Stimulated activated naive B cell treated with anti-CD40 and anti-IgM and Interleukin-4, amounts not matched to agents 10 μg/mL and 1 μg/mL and 100 μg/mL, for 72 hours (primary cell): Measurements from ENCODE around the gene RHOD.

ENCODE experiments used
- ATAC-seq, 2 donors: fragments of 150-1000 bp; cut with Tn5 transposase; replicated peaks; 2 replicates each; pipeline ENCODE4 v1.10.0; 2021; ENCODE audit warnings: moderate library complexity in 1 of 2
- DNase-seq: peaks from one replicate; pipeline ENCODE4 v3.0.0; 2021
- H3K27ac Mint-ChIP-seq: one replicate; pipeline ENCODE4 v1.8.0; 2022; ENCODE audit warnings: mild to moderate bottlenecking, mixed read lengths
- H3K27me3 Mint-ChIP-seq, 2 donors: one replicate each; pipeline ENCODE4 v1.8.0; 2022; ENCODE audit warnings: mixed read lengths in 2 of 2
- H3K36me3 Mint-ChIP-seq, 2 donors: one replicate each; pipeline ENCODE4 v1.8.0; 2022; ENCODE audit warnings: mixed read lengths in 2 of 2, mild to moderate bottlenecking in 1 of 2
- H3K4me1 Mint-ChIP-seq, 2 donors: one replicate each; pipeline ENCODE4 v1.8.0; 2022; ENCODE audit warnings: mixed read lengths in 2 of 2, mild to moderate bottlenecking in 1 of 2
- H3K4me3 Mint-ChIP-seq, 2 donors: one replicate each; pipeline ENCODE4 v1.8.0; 2022; ENCODE audit warnings: mild to moderate bottlenecking in 2 of 2, mixed read lengths in 2 of 2, moderate library complexity in 1 of 2
- H3K9me3 Mint-ChIP-seq, 2 donors: one replicate each; pipeline ENCODE4 v1.8.0; 2022; ENCODE audit warnings: mixed read lengths in 2 of 2, mild to moderate bottlenecking in 1 of 2

RHOD gene

GRCh38 chr11:67098799-67099429 is 42.3 kb downstream of the RHOD start:
- no peak for ATAC-seq
- DNase-seq, result no peak
- Mint-ChIP-seq H3K4me3 (no peak overlapping the region), H3K9me3 (no peaks in the 10 kb centered on the region), H3K27ac (no peak overlapping the region), H3K4me1 (peaks cover 17 to 19% of the 10 kb centered on the region in 2 donors), H3K27me3 (peaks cover 0 to 5% of the 10 kb centered on the region in 2 donors), H3K36me3 (no peaks in the 10 kb centered on the region)

- DNase-seq, result peak; percentile 46
- H3K4me1 Mint-ChIP-seq, result peaks cover 17 to 20% of the 10 kb centered on the region in 2 donors
- H3K9me3 Mint-ChIP-seq, result no peaks in the 10 kb centered on the region
- H3K27me3 Mint-ChIP-seq, result peaks cover 0 to 6% of the 10 kb centered on the region in 2 donors
- no peaks in the 10 kb centered on the region for H3K36me3 Mint-ChIP-seq
- H3K27ac Mint-ChIP-seq, result peak overlapping the region; percentile 89
- H3K4me3 Mint-ChIP-seq, result peak overlapping the region; percentile 26 to 37
- ATAC-seq, result peak; percentile 91 to 92
These were observed 43.2 kb downstream of the RHOD start for GRCh38 chr11:67099831-67100324.

- Mint-ChIP-seq H3K9me3 (no peaks in the 10 kb centered on the region), H3K27me3 (peaks cover 0 to 15% of the 10 kb centered on the region in 2 donors), H3K27ac (no peak overlapping the region), H3K4me3 (no peak overlapping the region), H3K36me3 (no peaks in the 10 kb centered on the region), H3K4me1 (peaks cover 17 to 20% of the 10 kb centered on the region in 2 donors)
- ATAC-seq (no peak), DNase-seq (no peak)
These were observed 46.0 kb downstream of the RHOD start for GRCh38 chr11:67102664-67103063.

- ATAC-seq (no peak), DNase-seq (no peak)
- Mint-ChIP-seq H3K4me1 (peaks cover 0 to 7% of the 10 kb centered on the region in 2 donors), H3K36me3 (no peaks in the 10 kb centered on the region), H3K9me3 (no peaks in the 10 kb centered on the region), H3K4me3 (no peak overlapping the region), H3K27ac (no peak overlapping the region), H3K27me3 (peaks cover 0 to 15% of the 10 kb centered on the region in 2 donors)
These were observed 49.3 kb downstream of the RHOD start for GRCh38 chr11:67105964-67106363.

- ATAC-seq (no peak), DNase-seq (no peak)
- Mint-ChIP-seq H3K4me3 (no peak overlapping the region), H3K9me3 (no peaks in the 10 kb centered on the region), H3K27ac (no peak overlapping the region), H3K27me3 (peaks cover 0 to 9% of the 10 kb centered on the region in 2 donors), H3K4me1 (peaks cover 14 to 27% of the 10 kb centered on the region in 2 donors), H3K36me3 (peaks cover 0 to 2% of the 10 kb centered on the region in 2 donors)
These were observed 54.6 kb downstream of the RHOD start for GRCh38 chr11:67111261-67111660.

- Mint-ChIP-seq H3K27ac (peak overlapping the region; percentile 60), H3K27me3 (peaks cover 0 to 3% of the 10 kb centered on the region in 2 donors), H3K36me3 (peaks cover 0 to 2% of the 10 kb centered on the region in 2 donors)
These were observed 56.6 kb downstream of the RHOD start for GRCh38 chr11:67113231-67113721.

GRCh38 chr11:67114275-67114896 is 57.7 kb downstream of the RHOD start:
- ATAC-seq (no peak), DNase-seq (no peak)
- no peaks in the 10 kb centered on the region for H3K9me3 Mint-ChIP-seq
- peaks cover 0 to 3% of the 10 kb centered on the region in 2 donors for H3K36me3 Mint-ChIP-seq
- H3K27ac Mint-ChIP-seq, result peak overlapping the region; percentile 33
- H3K4me3 Mint-ChIP-seq, result no peak overlapping the region
- peaks cover 14 to 27% of the 10 kb centered on the region in 2 donors for H3K4me1 Mint-ChIP-seq
- H3K27me3 Mint-ChIP-seq, result peaks cover 0 to 3% of the 10 kb centered on the region in 2 donors

More at GRCh38 chr11:67113231-67113721, 56.6 kb downstream of the RHOD start:
- no peaks in the 10 kb centered on the region for H3K9me3 Mint-ChIP-seq
- H3K4me3 Mint-ChIP-seq, result peak overlapping the region; percentile 51 to 75
- ATAC-seq (peak; percentile 95 to 97), DNase-seq (peak; percentile 64)
- peaks cover 14 to 27% of the 10 kb centered on the region in 2 donors for H3K4me1 Mint-ChIP-seq

- Mint-ChIP-seq H3K27me3 (peaks cover 0 to 3% of the 10 kb centered on the region in 2 donors), H3K4me3 (no peak overlapping the region), H3K36me3 (peaks cover 12 to 13% of the 10 kb centered on the region in 2 donors), H3K9me3 (no peaks in the 10 kb centered on the region), H3K27ac (no peak overlapping the region), H3K4me1 (peaks cover 23 to 46% of the 10 kb centered on the region in 2 donors)
- no peak for ATAC-seq
- no peak for DNase-seq
These were observed 60.1 kb downstream of the RHOD start for GRCh38 chr11:67116758-67117105.

- DNase-seq (no peak), ATAC-seq (no peak)
- Mint-ChIP-seq H3K27ac (no peak overlapping the region), H3K27me3 (peaks cover 0 to 3% of the 10 kb centered on the region in 2 donors), H3K4me1 (peaks cover 24 to 50% of the 10 kb centered on the region in 2 donors), H3K4me3 (peak overlapping the region; percentile 64 to 65), H3K9me3 (no peaks in the 10 kb centered on the region), H3K36me3 (peaks cover 12 to 13% of the 10 kb centered on the region in 2 donors)
These were observed 60.5 kb downstream of the RHOD start for GRCh38 chr11:67117176-67117575.

- DNase-seq (no peak), ATAC-seq (no peak)
- Mint-ChIP-seq H3K4me3 (peak overlapping the region; percentile 64 to 65), H3K36me3 (peaks cover 12 to 13% of the 10 kb centered on the region in 2 donors), H3K27me3 (peaks cover 0 to 3% of the 10 kb centered on the region in 2 donors), H3K9me3 (no peaks in the 10 kb centered on the region), H3K4me1 (peaks cover 24 to 50% of the 10 kb centered on the region in 2 donors), H3K27ac (no peak overlapping the region)
These were observed 61.1 kb downstream of the RHOD start for GRCh38 chr11:67117672-67118180.

GRCh38 chr11:67118181-67118766 is 61.6 kb downstream of the RHOD start:
- Mint-ChIP-seq H3K4me3 (peak overlapping the region; percentile 81 to 87), H3K4me1 (peaks cover 22 to 45% of the 10 kb centered on the region in 2 donors), H3K36me3 (peaks cover 12 to 13% of the 10 kb centered on the region in 2 donors), H3K27me3 (peaks cover 0 to 2% of the 10 kb centered on the region in 2 donors), H3K9me3 (no peaks in the 10 kb centered on the region), H3K27ac (peak overlapping the region; percentile 93)
- peak; percentile 47 for DNase-seq
- peak; percentile 10 to 21 for ATAC-seq

- H3K27ac Mint-ChIP-seq, result peak within 1 kb of the TSS; percentile 98
- H3K36me3 Mint-ChIP-seq, result peaks cover 12% of the 10 kb centered on the region in 2 donors
- H3K9me3 Mint-ChIP-seq, result no peaks in the 10 kb centered on the region
- H3K27me3 Mint-ChIP-seq, result no peaks in the 10 kb centered on the region
- peak within 1 kb of the TSS; percentile 99 for H3K4me3 Mint-ChIP-seq
- DNase-seq (peak; percentile 96), ATAC-seq (peak; percentile 75 to 80)
- peaks cover 19 to 40% of the 10 kb centered on the region in 2 donors for H3K4me1 Mint-ChIP-seq
These were observed 62.3 kb downstream of the RHOD start, which contains the start of gene KDM2A for GRCh38 chr11:67118801-67119584. Gene KDM2A, plus strand, starts transcription at chr11:67119263. Its CDS starts 2,054 bp downstream, at chr11:67121317.

- no peaks in the 10 kb centered on the region for H3K9me3 Mint-ChIP-seq
These were observed 63.1 kb downstream of the RHOD start for GRCh38 chr11:67119585-67120391.

More at GRCh38 chr11:67119585-67120391, 63.1 kb downstream of the RHOD start:
- peak overlapping the region; percentile 98 for H3K27ac Mint-ChIP-seq
- peak; percentile 3 for ATAC-seq
- peak overlapping the region; percentile 99 for H3K4me3 Mint-ChIP-seq
- no peaks in the 10 kb centered on the region for H3K27me3 Mint-ChIP-seq
- peaks cover 16 to 35% of the 10 kb centered on the region in 2 donors for H3K4me1 Mint-ChIP-seq
- peaks cover 12 to 13% of the 10 kb centered on the region in 2 donors for H3K36me3 Mint-ChIP-seq
- DNase-seq, result no peak
